Activated T-helper 1 cell treated with anti-CD3 and anti-CD28 coated beads, Interleukin-12 subunit alpha, Interleukin-12 subunit beta, Interleukin-2, Interleukin-4 antibody, amounts not matched to agents 30 ng/mL and 10 ng/mL and 1 ng/mL, durations not matched to agents 14 hours and 24 hours and 36 hours (primary cell): ENCODE results near the gene FOXP1. TPM values are rescaled to one million over a fixed set of nuclear protein-coding genes. Genes with fewer than 3 reads are reported as not detected.

Source experiments
- DNase-seq: peaks from one replicate; pipeline ENCODE4 v3.0.0; 2021; ENCODE audit warnings: low spot score
- H3K27ac Mint-ChIP-seq: one replicate; pipeline ENCODE4 v1.8.0; 2021; ENCODE audit warnings: mild to moderate bottlenecking, mixed read lengths
- H3K27me3 Mint-ChIP-seq: one replicate; pipeline ENCODE4 v1.8.0; 2022; ENCODE audit warnings: mild to moderate bottlenecking, moderate library complexity, mixed read lengths; ENCODE audit not compliant: insufficient read depth
- H3K36me3 Mint-ChIP-seq: one replicate; pipeline ENCODE4 v1.8.0; 2021; ENCODE audit warnings: low read depth, mixed read lengths
- H3K4me1 Mint-ChIP-seq: one replicate; pipeline ENCODE4 v1.8.0; 2021; ENCODE audit warnings: low read depth, mixed read lengths
- H3K4me3 Mint-ChIP-seq: one replicate; pipeline ENCODE4 v1.8.0; 2021; ENCODE audit warnings: mild to moderate bottlenecking, moderate library complexity, mixed read lengths
- H3K9me3 Mint-ChIP-seq: one replicate; pipeline ENCODE4 v1.8.0; 2021; ENCODE audit warnings: mixed read lengths
- intact Hi-C: fragments of 100-400 bp; cut with micrococcal nuclease; formaldehyde crosslinking; loops from one replicate; pipeline ENCODE4 v1.15.1; 2024
- total RNA-seq: library from RNA; stranded (reverse); gene quantifications from 2 replicates; pipeline ENCODE4 v1.2.3, GENCODE V29; 2022

FOXP1 gene
- total RNA-seq, 1 donor from 2014 or later: 97.6 TPM

DNA sequence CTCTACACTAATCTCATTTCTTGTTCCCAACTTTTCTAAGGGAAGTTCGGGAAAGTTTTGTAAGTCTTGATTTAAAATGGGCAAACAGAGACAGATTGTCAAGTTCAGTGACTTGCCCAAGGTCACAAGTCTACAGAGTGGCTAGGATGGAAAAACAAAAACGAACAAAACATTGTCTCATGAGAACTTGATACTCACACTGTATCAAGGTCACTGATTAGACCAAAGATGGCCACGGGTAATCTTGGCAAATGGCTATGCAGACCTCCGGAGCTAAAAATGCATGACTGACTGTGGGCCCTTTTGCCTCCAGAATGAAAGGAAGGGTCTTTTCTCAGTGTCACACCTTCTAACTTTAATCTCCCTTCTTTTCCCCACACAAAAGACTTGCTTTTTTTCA is 460.9 kb downstream of the FOXP1 start:
- no peak overlapping the region for H3K27ac Mint-ChIP-seq
- intact Hi-C loops: loop anchor here (2.0 kb wide), 1 partner anchor 14 kb away; no protein-coding TSS in a partner anchor
- H3K27me3 Mint-ChIP-seq: no peaks in the 10 kb centered on the region

DNA sequence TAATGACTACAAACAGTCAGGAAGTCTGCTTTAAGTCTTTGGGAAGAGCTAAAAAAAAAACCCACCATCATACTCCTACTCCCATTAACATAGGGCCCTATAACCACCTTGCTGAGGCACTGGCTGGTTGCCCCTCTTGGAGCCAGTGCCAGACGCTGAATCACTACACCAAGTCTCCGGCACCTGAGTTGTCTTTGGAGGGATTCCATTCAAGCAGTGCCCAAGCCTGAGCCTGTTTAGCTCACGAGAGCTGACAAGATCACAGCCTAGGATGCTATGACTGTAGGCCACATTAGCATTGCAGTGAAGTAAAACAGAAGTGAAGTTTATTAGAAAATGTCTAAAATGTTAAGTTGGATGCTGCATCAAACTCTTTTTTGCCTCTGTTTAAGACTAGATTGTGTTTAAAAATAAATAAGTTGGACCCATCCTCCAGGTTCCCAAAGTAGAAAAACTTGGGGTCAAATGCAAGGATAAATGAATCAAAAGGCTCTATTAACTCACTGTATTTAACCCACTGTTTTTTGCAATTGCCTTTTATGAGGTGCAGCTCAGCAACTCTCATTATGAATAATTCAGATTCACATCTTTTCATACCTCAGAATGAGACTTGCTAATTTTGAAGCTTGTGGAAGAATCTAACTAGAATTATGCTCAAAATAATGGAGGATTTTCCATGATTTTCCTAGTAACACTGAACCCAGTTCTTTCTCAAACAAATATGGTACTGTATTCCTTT is 461.9 kb downstream of the FOXP1 start:
- intact Hi-C loops: loop anchor here (2.0 kb wide), 2 partner anchors 13 to 21 kb away; no protein-coding TSS in a partner anchor
- peaks cover 80% of the 10 kb centered on the region for H3K4me1 Mint-ChIP-seq
- H3K27ac Mint-ChIP-seq: no peak overlapping the region
- DNase-seq: no peak
- no peak overlapping the region for H3K4me3 Mint-ChIP-seq
- H3K27me3 Mint-ChIP-seq: no peaks in the 10 kb centered on the region
- no peaks in the 10 kb centered on the region for H3K9me3 Mint-ChIP-seq
- peaks cover 60% of the 10 kb centered on the region for H3K36me3 Mint-ChIP-seq

More for the DNA sequence above, 460.9 kb downstream of the FOXP1 start:
- Mint-ChIP-seq H3K9me3 (no peaks in the 10 kb centered on the region), H3K4me3 (no peak overlapping the region), H3K36me3 (peaks cover 52% of the 10 kb centered on the region), H3K4me1 (peaks cover 77% of the 10 kb centered on the region)
- DNase-seq: no peak

DNA sequence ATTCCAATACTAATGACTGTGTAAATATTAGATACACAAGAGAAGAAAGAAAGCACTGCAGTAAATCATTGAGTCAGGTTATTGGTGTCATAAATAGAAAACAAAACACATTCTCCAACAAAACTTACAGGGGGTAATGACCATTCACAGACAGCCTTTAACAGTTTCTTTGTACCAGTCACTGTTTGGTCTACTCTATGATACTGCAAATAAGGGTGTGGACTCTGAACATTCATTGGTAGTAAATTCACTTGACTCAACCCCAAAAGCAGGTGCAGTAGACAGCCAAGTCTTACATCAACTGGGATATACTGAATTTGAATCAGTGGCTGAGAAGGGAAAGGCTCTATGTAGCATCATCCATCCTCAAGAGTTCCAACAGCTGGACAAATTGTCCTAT is 463.5 kb downstream of the FOXP1 start:
- intact Hi-C loops: loop anchor here (2.0 kb wide), 1 partner anchor 19 kb away; no protein-coding TSS in a partner anchor
- DNase-seq: no peak
- H3K27ac Mint-ChIP-seq: no peak overlapping the region
- no peaks in the 10 kb centered on the region for H3K27me3 Mint-ChIP-seq
- no peaks in the 10 kb centered on the region for H3K9me3 Mint-ChIP-seq
- H3K4me1 Mint-ChIP-seq: peaks cover 74% of the 10 kb centered on the region
- no peak overlapping the region for H3K4me3 Mint-ChIP-seq
- H3K36me3 Mint-ChIP-seq: peaks cover 53% of the 10 kb centered on the region

DNA sequence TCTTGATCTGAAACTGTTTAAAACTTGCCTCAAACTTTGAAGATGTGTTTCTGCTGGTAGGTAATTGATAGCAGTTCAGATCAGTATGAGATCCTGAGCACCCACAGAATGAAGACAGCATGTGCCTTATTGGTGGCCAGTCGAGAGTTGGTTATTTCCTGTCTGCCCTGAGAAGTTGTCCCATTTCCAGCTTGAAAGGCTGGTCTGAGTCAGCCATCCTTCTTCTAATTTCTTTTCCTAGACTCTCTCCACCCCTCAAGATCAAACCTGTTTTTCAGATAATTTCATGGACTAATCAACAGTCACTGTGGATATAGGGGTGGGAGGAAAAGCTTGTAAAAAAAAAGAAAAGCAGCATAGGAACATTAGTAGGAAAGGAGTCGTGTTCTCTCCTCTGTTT is 464.4 kb downstream of the FOXP1 start:
- H3K4me3 Mint-ChIP-seq: peak overlapping the region; percentile 3
- no peaks in the 10 kb centered on the region for H3K9me3 Mint-ChIP-seq
- DNase-seq: no peak
- H3K27me3 Mint-ChIP-seq: no peaks in the 10 kb centered on the region
- intact Hi-C loops: no loop called here
- peaks cover 52% of the 10 kb centered on the region for H3K36me3 Mint-ChIP-seq
- peaks cover 73% of the 10 kb centered on the region for H3K4me1 Mint-ChIP-seq
- no peak overlapping the region for H3K27ac Mint-ChIP-seq

DNA sequence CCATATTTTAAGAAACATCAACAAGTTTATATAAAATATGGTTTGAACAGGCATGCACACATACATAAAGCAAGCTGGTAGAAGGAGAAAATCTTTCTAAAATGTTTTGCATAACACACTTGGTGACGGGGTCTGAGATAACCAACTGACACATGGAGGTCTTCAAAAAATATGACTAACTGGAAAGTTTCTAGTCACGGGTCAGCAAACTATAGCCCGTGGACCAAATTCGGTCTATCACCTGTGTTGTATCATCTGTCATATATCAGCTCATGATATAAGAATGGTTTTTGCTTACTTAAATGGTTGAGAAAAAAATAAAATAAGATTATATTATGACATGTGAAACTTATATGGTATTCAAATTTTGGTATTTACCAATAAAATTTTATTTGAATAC is 465.1 kb downstream of the FOXP1 start:
- no peaks in the 10 kb centered on the region for H3K27me3 Mint-ChIP-seq
- peaks cover 73% of the 10 kb centered on the region for H3K4me1 Mint-ChIP-seq
- DNase-seq: no peak
- peaks cover 51% of the 10 kb centered on the region for H3K36me3 Mint-ChIP-seq
- no peaks in the 10 kb centered on the region for H3K9me3 Mint-ChIP-seq
- no peak overlapping the region for H3K27ac Mint-ChIP-seq
- H3K4me3 Mint-ChIP-seq: no peak overlapping the region
- intact Hi-C loops: no loop called here

DNA sequence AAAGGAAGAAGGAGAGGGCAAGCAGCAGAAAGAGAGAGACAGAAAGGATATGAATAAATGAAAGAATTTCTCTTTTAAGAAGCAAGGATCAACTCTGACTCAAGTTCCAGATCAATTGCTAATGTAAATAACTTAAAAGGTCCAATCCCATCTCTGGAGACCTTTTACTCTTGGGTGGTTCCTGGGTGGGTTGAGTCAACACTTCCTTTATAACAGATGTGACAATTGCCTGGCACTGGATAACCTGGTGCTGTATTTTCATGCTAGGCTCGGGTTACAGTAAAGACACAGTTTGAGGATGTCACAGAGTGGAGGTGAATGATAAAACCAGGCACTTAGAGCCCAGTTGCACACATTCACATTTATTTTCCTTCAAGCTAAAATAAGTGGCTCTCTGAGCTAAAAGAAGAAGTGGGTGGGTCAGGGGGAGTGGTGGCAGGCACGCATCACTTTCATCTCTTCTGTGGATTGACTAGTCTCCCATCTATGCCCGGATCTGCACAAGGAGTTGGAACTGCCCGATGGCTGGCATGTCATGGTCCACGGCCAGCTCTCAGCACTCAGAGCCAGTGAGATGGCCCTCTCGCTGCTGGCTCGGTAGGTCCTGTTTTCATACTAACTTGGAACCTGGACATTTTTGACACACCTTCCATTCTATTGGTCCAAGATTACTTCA is 465.8 kb downstream of the FOXP1 start:
- DNase-seq: no peak
- no peaks in the 10 kb centered on the region for H3K9me3 Mint-ChIP-seq
- intact Hi-C loops: no loop called here
- no peaks in the 10 kb centered on the region for H3K27me3 Mint-ChIP-seq
- no peak overlapping the region for H3K27ac Mint-ChIP-seq
- peaks cover 70% of the 10 kb centered on the region for H3K4me1 Mint-ChIP-seq
- H3K36me3 Mint-ChIP-seq: peaks cover 49% of the 10 kb centered on the region
- no peak overlapping the region for H3K4me3 Mint-ChIP-seq

DNA sequence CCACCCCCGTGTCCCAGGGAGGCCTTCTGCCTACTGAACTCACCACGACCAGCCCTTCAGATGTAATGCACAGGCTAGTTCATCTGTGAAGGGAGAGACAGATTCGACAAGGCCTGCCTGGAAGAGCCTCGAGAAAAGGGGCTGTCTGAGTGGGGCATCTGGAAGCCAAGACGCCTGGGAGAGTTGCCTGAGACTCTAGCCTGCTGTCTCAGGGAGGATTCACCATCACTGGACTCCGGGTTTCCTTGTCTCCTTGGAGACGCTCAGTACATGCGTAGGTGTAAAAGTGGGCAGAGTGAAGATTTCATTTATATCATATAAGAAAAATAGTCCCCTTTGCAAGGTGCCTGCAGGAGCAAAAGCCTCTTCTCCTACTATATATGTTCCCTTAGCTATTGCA is 468.9 kb downstream of the FOXP1 start:
- Mint-ChIP-seq H3K4me1 (peaks cover 61% of the 10 kb centered on the region), H3K27ac (no peak overlapping the region)

DNA sequence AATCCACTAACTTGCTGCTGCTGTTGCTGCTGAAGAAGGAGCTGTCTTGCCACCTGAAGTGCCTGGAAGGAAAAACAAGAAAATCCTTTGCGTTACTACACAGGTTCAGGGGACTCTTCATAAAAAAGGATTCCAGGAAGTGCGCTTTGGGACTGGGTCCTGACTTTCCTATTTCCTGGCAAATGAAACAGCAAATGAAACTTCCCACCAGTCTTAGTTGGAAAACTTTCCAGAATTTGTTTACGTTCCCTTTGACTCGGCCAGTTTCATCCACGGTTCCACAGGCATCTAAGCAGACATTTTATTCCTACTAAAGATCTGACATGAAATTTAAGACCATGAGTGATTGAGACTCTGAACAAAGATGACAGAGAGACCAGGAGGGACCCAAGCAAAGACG is 471.0 kb downstream of the FOXP1 start:
- no peaks in the 10 kb centered on the region for H3K9me3 Mint-ChIP-seq
- intact Hi-C loops: no loop called here
- H3K4me1 Mint-ChIP-seq: peaks cover 63% of the 10 kb centered on the region
- no peaks in the 10 kb centered on the region for H3K27me3 Mint-ChIP-seq
- no peak overlapping the region for H3K4me3 Mint-ChIP-seq
- H3K27ac Mint-ChIP-seq: no peak overlapping the region
- H3K36me3 Mint-ChIP-seq: peaks cover 55% of the 10 kb centered on the region
- DNase-seq: no peak

More for the DNA sequence above, 468.9 kb downstream of the FOXP1 start:
- Mint-ChIP-seq H3K27me3 (no peaks in the 10 kb centered on the region), H3K4me3 (no peak overlapping the region), H3K36me3 (peaks cover 58% of the 10 kb centered on the region), H3K9me3 (no peaks in the 10 kb centered on the region)
- DNase-seq: no peak
- intact Hi-C loops: no loop called here

DNA sequence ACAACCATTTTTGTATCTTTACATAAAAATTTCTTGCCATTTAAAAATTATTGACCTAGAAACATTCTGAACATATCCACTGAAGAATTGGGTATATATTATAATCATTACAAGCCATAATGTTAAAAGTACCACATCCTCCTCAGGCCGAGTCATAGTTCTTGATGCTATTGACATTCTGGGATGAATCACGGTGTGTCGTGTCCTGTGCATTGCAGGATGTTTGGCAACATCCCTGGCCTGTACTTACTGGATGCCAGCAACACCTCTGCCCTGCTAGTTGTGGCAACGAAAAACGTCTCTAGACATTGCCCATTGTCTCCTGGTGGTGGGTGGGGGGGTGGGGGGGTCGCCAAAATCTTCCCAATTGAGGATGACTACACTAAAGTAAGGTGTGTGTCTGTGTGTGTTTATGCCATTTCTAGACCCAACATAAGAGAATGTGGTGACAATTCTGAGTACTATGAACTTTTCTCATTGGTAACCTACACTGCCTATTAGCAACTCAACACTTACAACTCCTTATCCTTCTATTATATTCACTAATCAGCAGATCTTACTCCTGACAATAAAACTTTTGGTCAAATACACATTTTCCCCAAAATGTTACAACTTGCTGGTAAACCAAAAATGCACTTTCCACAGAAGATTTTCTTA is 471.6 kb downstream of the FOXP1 start:
- DNase-seq: no peak
- no peaks in the 10 kb centered on the region for H3K9me3 Mint-ChIP-seq
- peaks cover 60% of the 10 kb centered on the region for H3K4me1 Mint-ChIP-seq
- H3K27me3 Mint-ChIP-seq: no peaks in the 10 kb centered on the region
- H3K27ac Mint-ChIP-seq: no peak overlapping the region
- H3K36me3 Mint-ChIP-seq: peaks cover 50% of the 10 kb centered on the region
- intact Hi-C loops: no loop called here
- no peak overlapping the region for H3K4me3 Mint-ChIP-seq

DNA sequence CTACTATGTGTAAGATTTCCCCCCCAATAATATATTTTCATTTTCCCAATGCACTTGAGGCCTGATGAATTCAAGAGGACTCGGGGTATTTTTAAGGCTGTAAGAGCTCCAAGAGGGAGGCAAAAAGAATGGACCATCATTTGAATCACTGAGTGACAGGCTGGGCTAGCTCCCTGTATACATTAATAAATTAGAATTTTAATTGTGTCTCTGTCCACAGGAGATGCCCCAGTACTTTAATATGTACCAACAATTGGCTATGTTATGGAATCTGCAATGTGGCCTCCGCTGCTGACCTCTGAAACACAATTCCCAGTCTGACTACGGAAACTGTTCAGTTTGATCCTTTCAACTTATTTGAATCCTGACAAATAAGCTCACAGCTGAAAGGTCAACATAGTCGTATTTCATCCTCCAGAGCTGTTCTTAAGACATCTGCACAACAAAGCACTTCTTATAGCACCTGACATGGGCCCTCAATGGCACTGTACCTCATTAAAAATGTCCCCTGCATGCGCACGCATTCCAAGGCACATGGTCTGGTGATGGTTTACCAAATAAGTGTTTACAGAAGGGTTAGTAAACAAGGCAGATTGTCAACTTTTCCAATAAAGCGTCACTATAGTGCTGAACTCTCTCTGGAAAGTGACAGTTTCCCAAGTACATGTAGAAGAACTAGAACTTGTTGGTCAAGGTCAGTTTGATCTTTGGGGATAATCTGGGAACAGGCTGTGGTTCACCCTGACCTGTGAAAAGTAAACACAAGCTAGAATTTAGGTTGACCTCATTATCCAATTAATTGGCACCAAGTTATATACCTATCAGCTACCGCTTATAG is 472.9 kb downstream of the FOXP1 start:
- no peak overlapping the region for H3K27ac Mint-ChIP-seq
- no peaks in the 10 kb centered on the region for H3K27me3 Mint-ChIP-seq
- peaks cover 59% of the 10 kb centered on the region for H3K4me1 Mint-ChIP-seq
- no peak for DNase-seq
- H3K4me3 Mint-ChIP-seq: no peak overlapping the region
- intact Hi-C loops: no loop called here
- H3K9me3 Mint-ChIP-seq: no peaks in the 10 kb centered on the region
- H3K36me3 Mint-ChIP-seq: peaks cover 48% of the 10 kb centered on the region

DNA sequence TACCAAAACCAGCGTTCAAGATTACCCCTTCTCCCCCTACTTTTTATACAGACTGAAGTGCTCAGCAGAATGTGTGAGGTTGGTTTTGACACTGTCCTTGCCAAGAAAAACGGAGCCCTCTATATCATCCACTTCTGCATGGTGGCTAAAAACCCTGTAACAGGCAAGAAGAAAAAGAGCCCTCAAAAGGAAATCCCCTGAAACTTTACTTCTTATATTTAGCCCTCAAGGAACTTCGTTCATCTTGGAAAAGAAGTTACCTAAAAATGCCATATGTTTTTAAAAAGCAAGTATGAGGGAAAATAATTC is 473.6 kb downstream of the FOXP1 start:
- no peaks in the 10 kb centered on the region for H3K9me3 Mint-ChIP-seq
- peaks cover 52% of the 10 kb centered on the region for H3K36me3 Mint-ChIP-seq
- DNase-seq: no peak
- H3K27ac Mint-ChIP-seq: no peak overlapping the region
- peaks cover 62% of the 10 kb centered on the region for H3K4me1 Mint-ChIP-seq
- H3K27me3 Mint-ChIP-seq: no peaks in the 10 kb centered on the region
- intact Hi-C loops: loop anchor here (2.0 kb wide), 1 partner anchor 13 kb away; no protein-coding TSS in a partner anchor
- no peak overlapping the region for H3K4me3 Mint-ChIP-seq

DNA sequence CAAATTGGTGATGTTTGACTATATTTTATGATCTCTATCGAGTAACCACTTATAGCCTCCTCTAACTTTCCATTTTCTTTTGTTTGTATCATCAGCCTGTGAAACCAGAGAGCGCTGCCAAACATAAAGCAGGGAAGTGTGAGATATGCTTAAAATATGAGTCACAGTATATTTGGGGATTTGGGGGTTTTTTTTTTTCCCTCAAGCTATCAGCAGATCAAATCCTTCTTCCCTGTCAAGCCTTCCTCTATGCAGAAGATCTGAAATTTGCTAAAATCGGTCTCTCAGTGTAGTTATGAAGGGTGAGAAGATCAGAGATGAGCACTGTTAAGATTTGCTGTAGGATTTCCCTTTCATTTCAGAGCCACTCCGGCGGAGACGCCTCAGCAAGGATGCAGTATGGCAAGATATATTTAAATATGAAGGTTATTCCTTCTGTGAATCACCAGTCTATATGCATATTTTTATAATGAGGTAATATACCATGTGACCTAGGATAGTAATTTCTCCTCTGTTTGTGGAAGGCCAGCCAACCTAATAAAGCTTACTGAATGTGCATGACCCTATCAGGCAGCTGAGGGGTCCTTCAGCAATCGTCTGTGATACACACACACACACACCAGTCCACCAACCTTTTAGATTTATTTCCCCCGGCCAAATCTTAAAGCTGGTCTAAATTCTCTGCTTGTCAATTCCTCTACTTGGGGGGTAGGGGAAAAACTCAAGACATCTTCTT is 474.1 kb downstream of the FOXP1 start:
- Mint-ChIP-seq H3K36me3 (peaks cover 51% of the 10 kb centered on the region), H3K27ac (peak overlapping the region; percentile 42), H3K9me3 (no peaks in the 10 kb centered on the region), H3K27me3 (no peaks in the 10 kb centered on the region), H3K4me1 (peaks cover 60% of the 10 kb centered on the region), H3K4me3 (no peak overlapping the region)
- DNase-seq: no peak
- intact Hi-C loops: loop anchor here (2.0 kb wide), 1 partner anchor 13 kb away; no protein-coding TSS in a partner anchor
